ENCODE measurements around the gene CADM2.

DNA sequence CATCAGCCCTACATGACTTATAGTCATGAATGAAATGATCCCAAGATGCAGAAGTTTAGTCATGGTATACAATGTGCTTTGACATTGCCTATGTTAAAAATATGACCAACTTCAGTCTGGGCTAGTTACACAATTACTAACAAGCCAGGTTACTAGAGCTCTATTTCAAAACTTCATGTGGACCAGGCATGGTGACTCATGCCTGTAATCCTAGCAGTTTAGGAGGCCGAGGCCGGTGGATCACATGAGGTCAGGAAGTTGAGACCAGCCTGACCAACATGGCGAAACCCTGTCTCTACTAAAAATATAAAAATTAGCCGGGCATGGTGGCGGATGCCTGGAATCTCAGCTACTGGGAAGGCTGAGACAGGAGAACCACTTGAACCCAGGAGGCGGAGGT, 613.0 kb downstream of the CADM2 start:
- TF ChIP-seq CTCF (IDR thresholded peaks at IDR 0.05; ENCODE audit: low read depth, low read length, poor library complexity, severe bottlenecking) (no peak), EZH2phosphoT487 (IDR thresholded peaks at IDR 0.05; ENCODE audit: borderline replicate concordance, low read length) (no peak)

Measured in DOHH2 (cell line).